ENCODE results near the gene PAPPA. TPM values are rescaled to one million over a fixed set of nuclear protein-coding genes. Genes with fewer than 3 reads are reported as not detected.

PAPPA gene
- total and polyA plus RNA-seq, 2 of the 8 experiments (the other 6 are each of a cell fraction or from before 2014, with no cell fraction given): 0.18 to 0.63 TPM

GRCh38 chr9:116279230-116279629 is 125.6 kb downstream of the PAPPA start (continued):
- TF ChIP-seq ATF3 (IDR thresholded peaks at IDR 0.05; ENCODE audit: insufficient read depth, low read depth, low read length) (no peak), RXRA (IDR thresholded peaks at IDR 0.05; ENCODE audit: insufficient read depth, low read depth, low read length) (peak; percentile 88), TCF12 (IDR thresholded peaks at IDR 0.05; ENCODE audit: low read depth, low read length) (no peak), BACH1 (IDR thresholded peaks at IDR 0.05; ENCODE audit: low read length) (no peak)

Data from H1 (cell line).